Panc1 (cell line): ENCODE data around the gene FIS1. TPM values are rescaled to one million over a fixed set of nuclear protein-coding genes. Genes with fewer than 3 reads are reported as not detected.
"Not testable (repeated sequence)": the region's sequence is repeated elsewhere in the genome, so short reads cannot be mapped to it uniquely, and the experiment has no call there.

Experiments used
- ATAC-seq: fragments of 200-7000 bp; cut with Tn5 transposase; 2 replicates; pipeline ENCODE4 v1.9.1; 2020; ENCODE audit warnings: mild to moderate bottlenecking, moderate library complexity
- BruUV-seq: library from RNA; stranded (reverse); fragments of 400-500 nt; replicated peaks from 2 replicates; lab custom pipeline; 2021; lab: Mats Ljungman, UMichigan
- CTCF ChIA-PET: fragments of 300-600 bp; sonication (Branson Sonifier 250); formaldehyde crosslinking; loops from one replicate; lab custom pipeline; 2022; ENCODE audit warnings: antibody characterized with exemption; lab: Charles Lee
- POLR2A ChIA-PET: fragments of 300-600 bp; sonication (Branson Sonifier 250); formaldehyde crosslinking; loops from one replicate; lab custom pipeline; 2022; ENCODE audit warnings: antibody characterized with exemption; lab: Charles Lee
- DNase-seq: peaks from one replicate; pipeline ENCODE4 v3.0.0-alpha.2; 2010; ENCODE audit warnings: low read depth, low spot score
- H3K27ac ChIP-seq: 2 replicates; pipeline ENCODE4 v1.5.1; 2011; ENCODE audit warnings: mild to moderate bottlenecking, low read length, inconsistent platforms
- H3K27me3 ChIP-seq: fragments of 200-500 bp; sonication (Bioruptor generic); 2 replicates; pipeline ENCODE4 v1.6.0; 2014; ENCODE audit warnings: low read length, inconsistent platforms; ENCODE audit not compliant: control insufficient read depth, insufficient read depth
- H3K36me3 ChIP-seq: fragments of 200-500 bp; sonication (Bioruptor generic); 2 replicates; pipeline ENCODE4 v1.5.1; 2014; ENCODE audit warnings: inconsistent platforms, mild to moderate bottlenecking, low read length, moderate library complexity; ENCODE audit not compliant: control insufficient read depth, insufficient read depth
- H3K4me1 ChIP-seq: 2 replicates; pipeline ENCODE4 v1.5.1; 2011; ENCODE audit warnings: inconsistent platforms, mild to moderate bottlenecking, low read length, moderate library complexity; ENCODE audit not compliant: control insufficient read depth, insufficient read depth
- H3K4me3 ChIP-seq, 2 experiments: 2 replicates each; pipeline ENCODE4 v1.5.1; 2011 to 2012; ENCODE audit warnings: low read depth in 2 of 2, low read length in 2 of 2, mild to moderate bottlenecking in 2 of 2, inconsistent platforms in 1 of 2, moderate library complexity in 1 of 2
- H3K9me3 ChIP-seq: fragments of 200-500 bp; sonication (Bioruptor generic); 2 replicates; pipeline ENCODE4 v1.5.1; 2014; ENCODE audit warnings: low read depth, mild to moderate bottlenecking, inconsistent platforms, low read length, moderate library complexity; ENCODE audit not compliant: control insufficient read depth, insufficient read depth
- POLR2AphosphoS5 ChIP-seq: IDR thresholded peaks from 2 replicates; pipeline ENCODE4 v1.6.1; 2012; ENCODE audit warnings: mild to moderate bottlenecking, low read depth, low read length, moderate library complexity
- REST ChIP-seq, 2 experiments: IDR thresholded peaks; 2 replicates each; pipeline ENCODE4 v1.6.1; 2011 to 2012; ENCODE audit warnings: low read depth in 2 of 2, control low read depth in 1 of 2, low read length in 1 of 2, mild to moderate bottlenecking in 1 of 2, moderate library complexity in 1 of 2; ENCODE audit not compliant: insufficient read depth in 1 of 2
- SIN3A ChIP-seq: IDR thresholded peaks from 2 replicates; pipeline ENCODE4 v1.6.1; 2012; ENCODE audit warnings: low read depth, mild to moderate bottlenecking, low read length, moderate library complexity, borderline replicate concordance; ENCODE audit not compliant: insufficient read depth
- TCF7L2 ChIP-seq: IDR thresholded peaks from 2 replicates; pipeline ENCODE4 v1.6.1; 2011; ENCODE audit warnings: mild to moderate bottlenecking, low read depth, low read length, inconsistent platforms
- in situ Hi-C: cut with HindIII; loops from 2 replicates; pipeline ENCODE4 v1.10.0; 2016; ENCODE audit warnings: low sequenced_read_pairs, low pct_unique_long_range_greater_than_20kb
- intact Hi-C: fragments of 100-400 bp; cut with micrococcal nuclease; formaldehyde crosslinking; loops from one replicate; pipeline ENCODE4 v1.10.0; 2022; ENCODE audit not compliant: unreplicated experiment
- total RNA-seq: library from RNA; stranded (reverse); gene quantifications from one replicate; pipeline ENCODE4 v1.2.1, GENCODE V29; 2021; ENCODE audit not compliant: unreplicated experiment
- TF ChIP-seq, protein P1 (sequence below): fragments of 450-650 bp; IDR thresholded peaks from 2 replicates; pipeline ENCODE4 v1.5.1; 2017; ENCODE audit warnings: mild to moderate bottlenecking

Gene FIS1
- total RNA-seq, 1 experiment from 2014 or later, result 110 TPM

DNA sequence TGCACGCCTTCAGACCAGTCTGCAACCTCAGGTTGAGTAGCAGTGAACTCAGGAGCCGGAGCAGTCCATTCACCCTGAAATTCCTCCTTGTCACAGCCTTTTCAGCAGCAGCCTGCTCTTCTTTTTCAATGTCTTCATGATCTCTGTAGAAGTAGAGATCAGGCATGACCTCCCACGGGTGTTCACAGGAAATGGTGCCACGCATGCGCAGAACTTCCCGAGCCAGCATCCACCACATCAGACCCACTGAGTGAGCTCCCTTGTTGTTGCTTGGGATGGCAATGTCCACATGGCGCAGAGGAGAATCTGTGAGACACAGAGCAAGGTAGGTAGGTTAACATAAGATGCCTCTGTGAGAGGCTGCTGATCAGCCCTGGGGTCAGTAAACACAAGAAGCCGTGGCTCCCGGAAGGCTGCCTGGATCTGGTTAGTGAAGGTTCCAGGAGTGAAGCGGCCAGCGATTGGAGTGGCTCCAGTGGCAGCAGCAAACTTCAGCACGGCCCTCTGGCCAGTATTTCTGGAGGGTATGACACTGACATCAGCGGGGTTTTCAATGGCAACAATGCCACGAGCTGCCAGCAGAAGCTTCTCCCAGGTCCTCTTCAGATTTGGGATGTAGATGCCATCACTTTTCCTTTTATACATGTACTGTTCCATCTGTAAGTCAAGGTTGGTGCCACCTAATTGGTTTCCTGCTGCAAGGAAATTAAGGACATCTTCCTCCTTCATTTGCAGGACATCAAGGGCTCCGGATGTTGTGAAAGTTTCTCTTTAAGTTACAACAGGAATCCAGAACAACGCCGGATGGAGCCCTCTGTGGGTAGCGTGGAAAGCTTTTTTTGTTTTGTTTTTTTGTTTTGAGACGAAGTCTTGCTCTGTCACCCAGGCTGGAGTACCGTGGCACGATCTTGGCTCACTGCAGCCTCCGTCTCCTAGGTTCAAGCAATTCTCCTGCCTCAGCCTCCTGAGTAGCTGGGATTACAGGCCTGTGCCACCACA lies 40.8 kb downstream of the FIS1 start:
- BruUV-seq, in situ Hi-C loops, H3K4me1 ChIP-seq, ATAC-seq, DNase-seq, intact Hi-C loops, H3K9me3 ChIP-seq, H3K27ac ChIP-seq, H3K27me3 ChIP-seq, H3K36me3 ChIP-seq, POLR2A ChIA-PET, H3K4me3 ChIP-seq: not testable (repeated sequence)
- CTCF ChIA-PET, result interaction anchor here (0.5 to 0.6 kb wide), 2 partner anchors 62 to 119 kb away, joined by 4 to 6 read pairs; no protein-coding TSS in a partner anchor

DNA sequence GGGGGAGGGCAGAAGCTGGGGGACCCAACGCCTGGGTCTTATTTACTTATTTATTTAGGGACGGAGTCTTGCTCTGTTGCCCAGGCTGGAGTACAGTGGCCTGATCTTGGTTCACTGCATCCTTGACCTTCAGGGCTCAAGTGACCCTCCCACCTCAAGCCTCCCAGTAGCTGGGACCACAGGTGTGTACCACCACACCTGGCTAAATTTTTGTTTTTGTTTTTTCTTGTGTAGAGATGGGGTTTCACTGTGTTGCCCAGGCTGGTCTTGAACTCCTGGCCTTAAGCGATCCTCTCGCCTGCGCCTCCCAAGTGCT lies 42.3 kb downstream of the FIS1 start:
- ChIA-PET POLR2A (no interaction called here), CTCF (interaction anchor here (1.3 kb wide), 1 partner anchor 10 kb away, joined by 4 read pairs; no protein-coding TSS in a partner anchor)
- no peak for ATAC-seq
- in situ Hi-C loops, result no loop called here
- Histone ChIP-seq H3K27me3 (no peaks in the 10 kb centered on the region), H3K36me3 (no peaks in the 10 kb centered on the region), H3K4me1 (peaks cover 5% of the 10 kb centered on the region; the same call in 1 of the 2 replicates), H3K27ac (no peak overlapping the region), H3K9me3 (no peaks in the 10 kb centered on the region), H3K4me3 (no peak overlapping the region)
- no TSS peak for BruUV-seq
- TF ChIP-seq, protein P1, sequence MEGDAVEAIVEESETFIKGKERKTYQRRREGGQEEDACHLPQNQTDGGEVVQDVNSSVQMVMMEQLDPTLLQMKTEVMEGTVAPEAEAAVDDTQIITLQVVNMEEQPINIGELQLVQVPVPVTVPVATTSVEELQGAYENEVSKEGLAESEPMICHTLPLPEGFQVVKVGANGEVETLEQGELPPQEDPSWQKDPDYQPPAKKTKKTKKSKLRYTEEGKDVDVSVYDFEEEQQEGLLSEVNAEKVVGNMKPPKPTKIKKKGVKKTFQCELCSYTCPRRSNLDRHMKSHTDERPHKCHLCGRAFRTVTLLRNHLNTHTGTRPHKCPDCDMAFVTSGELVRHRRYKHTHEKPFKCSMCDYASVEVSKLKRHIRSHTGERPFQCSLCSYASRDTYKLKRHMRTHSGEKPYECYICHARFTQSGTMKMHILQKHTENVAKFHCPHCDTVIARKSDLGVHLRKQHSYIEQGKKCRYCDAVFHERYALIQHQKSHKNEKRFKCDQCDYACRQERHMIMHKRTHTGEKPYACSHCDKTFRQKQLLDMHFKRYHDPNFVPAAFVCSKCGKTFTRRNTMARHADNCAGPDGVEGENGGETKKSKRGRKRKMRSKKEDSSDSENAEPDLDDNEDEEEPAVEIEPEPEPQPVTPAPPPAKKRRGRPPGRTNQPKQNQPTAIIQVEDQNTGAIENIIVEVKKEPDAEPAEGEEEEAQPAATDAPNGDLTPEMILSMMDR, result no peak
- TF ChIP-seq TCF7L2, result no peak
- TF ChIP-seq SIN3A, result no peak
- no peak for TF ChIP-seq REST (IDR thresholded peaks at IDR 0.05; ENCODE audit: insufficient read depth in 1 of 2, low read depth in 2 of 2, low read length in 1 of 2)
- TF ChIP-seq POLR2AphosphoS5, result no peak
- DNase-seq, result no peak
- intact Hi-C loops, result no loop called here
